Vagina (tissue), 2 donors: ENCODE data around the gene SEMA4D.

Source experiments
- POLR2A ChIP-seq, 2 donors: fragments of 450-650 bp; IDR thresholded peaks; one replicate each; pipeline ENCODE4 v1.6.1; 2017; ENCODE audit warnings: antibody characterized with exemption in 2 of 2, mild to moderate bottlenecking in 2 of 2, moderate library complexity in 2 of 2
- POLR2AphosphoS5 ChIP-seq, 2 donors: sonication (generic); formaldehyde crosslinking; IDR thresholded peaks; one replicate each; pipeline ENCODE4 v1.9.0; 2017; ENCODE audit warnings: antibody characterized with exemption in 2 of 2, mild to moderate bottlenecking in 2 of 2, low read depth in 1 of 2; ENCODE audit not compliant: insufficient read depth in 1 of 2
- TF ChIP-seq, protein P1 (sequence below), 3 experiments: fragments of 450-650 bp in 2 of 3; fragments of 200-600 bp in 1 of 3; sonication (generic) in 1 of 3; IDR thresholded peaks; one replicate each; pipeline ENCODE4 v1.5.1; 2017 to 2019; ENCODE audit warnings: antibody characterized with exemption in 3 of 3, mild to moderate bottlenecking in 2 of 3, moderate library complexity in 2 of 3

DNA sequence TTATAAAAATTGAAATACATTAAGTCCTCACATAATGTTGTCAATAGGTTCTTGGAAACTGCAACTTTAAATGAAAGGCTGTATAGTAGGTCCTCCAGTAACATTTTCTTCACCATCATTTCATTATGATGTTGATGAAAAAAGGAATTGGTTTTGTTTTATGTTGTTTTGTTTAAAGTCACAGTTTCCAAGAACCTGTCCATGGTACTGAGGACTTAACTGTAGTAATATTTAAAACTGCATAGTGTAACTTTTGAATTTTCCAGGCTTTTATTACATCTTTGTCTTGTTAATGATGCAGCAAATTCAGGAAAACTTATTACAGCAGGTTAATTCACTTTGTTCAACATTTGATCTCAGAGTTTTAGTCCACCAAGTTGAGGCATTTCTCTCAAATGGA is 168.0 kb downstream of the SEMA4D start:
- TF ChIP-seq POLR2AphosphoS5 (IDR thresholded peaks at IDR 0.05; ENCODE audit: insufficient read depth in 1 of 2, low read depth in 1 of 2) (no peak), POLR2A (IDR thresholded peaks at IDR 0.05) (no peak)
- TF ChIP-seq, protein P1, sequence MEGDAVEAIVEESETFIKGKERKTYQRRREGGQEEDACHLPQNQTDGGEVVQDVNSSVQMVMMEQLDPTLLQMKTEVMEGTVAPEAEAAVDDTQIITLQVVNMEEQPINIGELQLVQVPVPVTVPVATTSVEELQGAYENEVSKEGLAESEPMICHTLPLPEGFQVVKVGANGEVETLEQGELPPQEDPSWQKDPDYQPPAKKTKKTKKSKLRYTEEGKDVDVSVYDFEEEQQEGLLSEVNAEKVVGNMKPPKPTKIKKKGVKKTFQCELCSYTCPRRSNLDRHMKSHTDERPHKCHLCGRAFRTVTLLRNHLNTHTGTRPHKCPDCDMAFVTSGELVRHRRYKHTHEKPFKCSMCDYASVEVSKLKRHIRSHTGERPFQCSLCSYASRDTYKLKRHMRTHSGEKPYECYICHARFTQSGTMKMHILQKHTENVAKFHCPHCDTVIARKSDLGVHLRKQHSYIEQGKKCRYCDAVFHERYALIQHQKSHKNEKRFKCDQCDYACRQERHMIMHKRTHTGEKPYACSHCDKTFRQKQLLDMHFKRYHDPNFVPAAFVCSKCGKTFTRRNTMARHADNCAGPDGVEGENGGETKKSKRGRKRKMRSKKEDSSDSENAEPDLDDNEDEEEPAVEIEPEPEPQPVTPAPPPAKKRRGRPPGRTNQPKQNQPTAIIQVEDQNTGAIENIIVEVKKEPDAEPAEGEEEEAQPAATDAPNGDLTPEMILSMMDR (IDR thresholded peaks at IDR 0.05) = no peak
